DMS 273 (cell line): ENCODE data around the gene POU3F3.

Source experiments
- DNase-seq: peaks from one replicate; lab custom pipeline; 2025; ENCODE audit not compliant: unreplicated experiment; lab: John Stamatoyannopoulos, UW

The POU3F3 gene

GRCh38 chr2:104901037-104901881 is 47.3 kb downstream of the POU3F3 start:
- no peak for DNase-seq

- DNase-seq = no peak
These were observed 48.4 kb downstream of the POU3F3 start for GRCh38 chr2:104902317-104902716.
